Right atrium auricular region (tissue), 2 donors: Measurements from ENCODE around the gene KLHDC1. TPM values are rescaled to one million over a fixed set of nuclear protein-coding genes. Genes with fewer than 3 reads are reported as not detected.
A peak's percentile ranks its signal among the peaks of the same experiment; 100 is the strongest.
"Not testable (repeated sequence)": the region's sequence is repeated elsewhere in the genome, so short reads cannot be mapped to it uniquely, and the experiment has no call there.

Experiments
- DNase-seq: peaks from one replicate; pipeline ENCODE4 v3.0.0-alpha.2; 2019; ENCODE audit warnings: low spot score
- H3K27ac ChIP-seq, 2 donors: fragments of 200-600 bp; sonication (generic); 1 replicate in 1 of 2; 2 replicates in 1 of 2; pipeline ENCODE4 v1.5.1; 2016 to 2019
- H3K27me3 ChIP-seq, 2 donors: fragments of 200-600 bp; sonication (generic); one replicate each; pipeline versions ENCODE4 v1.5.1 to v1.6.0; 2017 to 2019
- H3K36me3 ChIP-seq: fragments of 200-600 bp; sonication (generic); one replicate; pipeline ENCODE4 v1.5.1; 2016
- H3K4me1 ChIP-seq, 2 donors: fragments of 200-600 bp; sonication (generic); one replicate each; pipeline versions ENCODE4 v1.5.1 to v1.6.0; 2017 to 2019
- H3K4me3 ChIP-seq, 2 donors: fragments of 200-600 bp; sonication (generic); 1 replicate in 1 of 2; 2 replicates in 1 of 2; pipeline ENCODE4 v1.5.1; 2017 to 2019; ENCODE audit warnings: mild to moderate bottlenecking in 1 of 2, moderate library complexity in 1 of 2
- H3K9me3 ChIP-seq, 2 donors: fragments of 200-600 bp; sonication (generic); one replicate each; pipeline ENCODE4 v1.5.1; 2019
- CTCF ChIP-seq, 2 donors: fragments of 200-600 bp; sonication (generic); IDR thresholded peaks; one replicate each; pipeline ENCODE4 v1.5.1; 2019; ENCODE audit warnings: antibody characterized with exemption in 2 of 2
- total RNA-seq, 2 donors: library from RNA; depleted of rRNA; stranded (reverse); fragments of >200 nt; gene quantifications; one replicate each; pipeline ENCODE4 v1.1.0, GENCODE V29; 2016

Gene KLHDC1
- total RNA-seq, 2 donors from 2014 or later: 5.5 to 9.4 TPM

GRCh38 chr14:49767571-49768300 lies 74.8 kb downstream of the KLHDC1 start, which contains the start of gene KLHDC2:
KLHDC2 (plus strand) TSS chr14:49768153; CDS start chr14:49768469, 316 bp downstream.
- no peaks in the 10 kb centered on the region for H3K9me3 ChIP-seq
- H3K4me3 ChIP-seq: peak within 1 kb of the TSS; percentile 94
- H3K4me1 ChIP-seq: peaks cover 0 to 29% of the 10 kb centered on the region in 2 donors
- H3K36me3 ChIP-seq: peaks cover 5% of the 10 kb centered on the region
- DNase-seq: peak; percentile 86
- H3K27me3 ChIP-seq: no peaks in the 10 kb centered on the region
- peak; percentile 16 to 57 for TF ChIP-seq CTCF (IDR thresholded peaks at IDR 0.05)
- peak within 1 kb of the TSS; percentile 98 to 99 for H3K27ac ChIP-seq

GRCh38 chr14:49768301-49769121 lies 75.6 kb downstream of the KLHDC1 start:
- Histone ChIP-seq H3K9me3 (no peaks in the 10 kb centered on the region), H3K4me3 (peak overlapping the region; percentile 94), H3K27me3 (no peaks in the 10 kb centered on the region), H3K36me3 (peaks cover 5% of the 10 kb centered on the region), H3K4me1 (peaks cover 0 to 29% of the 10 kb centered on the region in 2 donors), H3K27ac (peak overlapping the region; percentile 98 to 99)
- no peak for TF ChIP-seq CTCF (IDR thresholded peaks at IDR 0.05)
- DNase-seq: peak; percentile 65

DNA sequence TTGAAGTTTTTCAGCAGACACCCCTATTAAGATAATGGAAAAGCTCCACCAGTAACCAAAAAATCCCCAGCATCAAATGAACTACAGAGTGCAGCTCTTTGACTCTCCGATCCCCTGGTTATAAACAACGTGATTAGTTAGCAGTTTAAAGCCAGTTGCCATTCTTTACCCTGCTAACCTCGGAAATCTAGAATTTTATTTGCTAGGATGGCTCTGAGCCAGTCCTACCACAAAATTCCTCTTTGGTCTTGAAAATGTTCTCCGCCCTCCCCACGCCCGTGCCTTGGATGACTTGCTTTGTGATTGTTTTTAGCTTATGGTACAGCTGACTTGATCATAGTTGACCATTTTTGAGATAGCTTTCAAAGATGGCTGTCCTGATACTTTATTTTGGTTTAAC lies 76.3 kb downstream of the KLHDC1 start:
- Histone ChIP-seq H3K4me3 (peak overlapping the region; percentile 94), H3K27ac (peak overlapping the region; percentile 98 to 99), H3K36me3 (peaks cover 9% of the 10 kb centered on the region), H3K27me3 (no peaks in the 10 kb centered on the region), H3K9me3 (no peaks in the 10 kb centered on the region), H3K4me1 (peaks cover 0 to 29% of the 10 kb centered on the region in 2 donors)
- no peak for DNase-seq
- no peak for TF ChIP-seq CTCF (IDR thresholded peaks at IDR 0.05)

GRCh38 chr14:49769581-49770211 lies 76.8 kb downstream of the KLHDC1 start:
- Histone ChIP-seq H3K4me1 (peaks cover 0 to 29% of the 10 kb centered on the region in 2 donors), H3K36me3 (peaks cover 12% of the 10 kb centered on the region), H3K4me3 (peak overlapping the region; percentile 94), H3K9me3 (no peaks in the 10 kb centered on the region), H3K27me3 (no peaks in the 10 kb centered on the region), H3K27ac (peak overlapping the region; percentile 98 to 99)
- DNase-seq: no peak
- TF ChIP-seq CTCF (IDR thresholded peaks at IDR 0.05): no peak

GRCh38 chr14:49770212-49770817 lies 77.4 kb downstream of the KLHDC1 start:
- DNase-seq: no peak
- Histone ChIP-seq H3K9me3 (no peaks in the 10 kb centered on the region), H3K36me3 (peaks cover 18% of the 10 kb centered on the region), H3K27ac (peak overlapping the region; percentile 9 to 26), H3K4me1 (peaks cover 0 to 29% of the 10 kb centered on the region in 2 donors), H3K27me3 (no peaks in the 10 kb centered on the region), H3K4me3 (no peak overlapping the region)
- TF ChIP-seq CTCF (IDR thresholded peaks at IDR 0.05): no peak

GRCh38 chr14:49771691-49772090 lies 78.8 kb downstream of the KLHDC1 start:
- H3K27me3 ChIP-seq, H3K4me3 ChIP-seq, DNase-seq, H3K9me3 ChIP-seq, H3K27ac ChIP-seq: not testable (repeated sequence)
- peaks cover 0 to 29% of the 10 kb centered on the region in 2 donors for H3K4me1 ChIP-seq
- H3K36me3 ChIP-seq: peaks cover 29% of the 10 kb centered on the region
